HFFc6 (cell line): ENCODE data around the gene KCNG2. TPM values are rescaled to one million over a fixed set of nuclear protein-coding genes. Genes with fewer than 3 reads are reported as not detected.
"Not testable (repeated sequence)": the region's sequence is repeated elsewhere in the genome, so short reads cannot be mapped to it uniquely, and the experiment has no call there.

Experiments used
- DNase-seq: peaks from one replicate; pipeline ENCODE4 v3.0.0-alpha.2; 2018
- H3K27ac Mint-ChIP-seq: 2 replicates; pipeline ENCODE4 v1.8.0; 2020; ENCODE audit warnings: mild to moderate bottlenecking, mixed read lengths
- H3K27me3 Mint-ChIP-seq: 2 replicates; pipeline ENCODE4 v1.8.0; 2021; ENCODE audit warnings: mild to moderate bottlenecking, moderate library complexity, mixed read lengths; ENCODE audit not compliant: insufficient read depth
- H3K36me3 Mint-ChIP-seq: 2 replicates; pipeline ENCODE4 v1.8.0; 2021; ENCODE audit warnings: low read depth, mixed read lengths
- H3K4me1 Mint-ChIP-seq: 2 replicates; pipeline ENCODE4 v1.8.0; 2020; ENCODE audit warnings: low read depth, mixed read lengths
- H3K4me3 Mint-ChIP-seq: 2 replicates; pipeline ENCODE4 v1.8.0; 2020; ENCODE audit warnings: mild to moderate bottlenecking, moderate library complexity, mixed read lengths
- H3K9me3 Mint-ChIP-seq: 2 replicates; pipeline ENCODE4 v1.8.0; 2020; ENCODE audit warnings: mild to moderate bottlenecking, mixed read lengths
- CTCF ChIP-seq: fragments of 200-600 bp; sonication (generic); IDR thresholded peaks from 2 replicates; pipeline ENCODE4 v1.5.0; 2021; ENCODE audit warnings: antibody characterized with exemption, mild to moderate bottlenecking
- total RNA-seq, 6 experiments: library from RNA; stranded (reverse); fragmentation: NEBNext Ultra II Directional; extraction: Animal tissue kit (Norgen Biotek cat#: 25700); gene quantifications; 2 replicates in 1 of 6; 3 replicates in 5 of 6; pipeline ENCODE4 v1.2.3, GENCODE V29; 2021

The KCNG2 gene
- total RNA-seq, 6 experiments from 2014 or later = not detected

- H3K9me3 Mint-ChIP-seq = peaks cover 6% of the 10 kb centered on the region; the same call in 1 of the 2 replicates
- H3K27me3 Mint-ChIP-seq = peaks cover 5% of the 10 kb centered on the region
- no peaks in the 10 kb centered on the region for H3K36me3 Mint-ChIP-seq
- no peak overlapping the region for H3K27ac Mint-ChIP-seq
- H3K4me1 Mint-ChIP-seq = no peaks in the 10 kb centered on the region
- no peak for TF ChIP-seq CTCF
- no peak overlapping the region for H3K4me3 Mint-ChIP-seq
- no peak for DNase-seq
Observed at GRCh38 chr18:79861687-79862086, 63.9 kb downstream of the KCNG2 start.

GRCh38 chr18:79862562-79862961, 64.8 kb downstream of the KCNG2 start:
- no peak for DNase-seq
- Mint-ChIP-seq H3K27me3 (peaks cover 3% of the 10 kb centered on the region), H3K9me3 (peaks cover 6% of the 10 kb centered on the region; the same call in 1 of the 2 replicates)

GRCh38 chr18:79863161-79864005, 65.6 kb downstream of the KCNG2 start:
- Mint-ChIP-seq H3K9me3 (peaks cover 6% of the 10 kb centered on the region; the same call in 1 of the 2 replicates), H3K4me1 (no peaks in the 10 kb centered on the region), H3K27me3 (peaks cover 2% of the 10 kb centered on the region), H3K27ac (no peak overlapping the region), H3K36me3 (no peaks in the 10 kb centered on the region), H3K4me3 (no peak overlapping the region)
- TF ChIP-seq CTCF = no peak
- DNase-seq = no peak

More at GRCh38 chr18:79862562-79862961, 64.8 kb downstream of the KCNG2 start:
- no peak overlapping the region for H3K27ac Mint-ChIP-seq
- no peak overlapping the region for H3K4me3 Mint-ChIP-seq
- H3K4me1 Mint-ChIP-seq = no peaks in the 10 kb centered on the region
- no peaks in the 10 kb centered on the region for H3K36me3 Mint-ChIP-seq
- TF ChIP-seq CTCF = no peak

- H3K36me3 Mint-ChIP-seq = no peaks in the 10 kb centered on the region
- H3K27ac Mint-ChIP-seq = no peak overlapping the region
- H3K27me3 Mint-ChIP-seq = peaks cover 2% of the 10 kb centered on the region
- H3K9me3 Mint-ChIP-seq = peaks cover 6% of the 10 kb centered on the region; the same call in 1 of the 2 replicates
- no peaks in the 10 kb centered on the region for H3K4me1 Mint-ChIP-seq
- no peak for DNase-seq
- TF ChIP-seq CTCF = no peak
- H3K4me3 Mint-ChIP-seq = no peak overlapping the region
Observed at GRCh38 chr18:79864006-79864725, 66.4 kb downstream of the KCNG2 start.

- not testable (repeated sequence) for H3K4me3 Mint-ChIP-seq
Observed at GRCh38 chr18:79864955-79865354, 67.2 kb downstream of the KCNG2 start.

GRCh38 chr18:79865951-79866350, 68.2 kb downstream of the KCNG2 start:
- not testable (repeated sequence) for H3K4me3 Mint-ChIP-seq, H3K27ac Mint-ChIP-seq, H3K9me3 Mint-ChIP-seq, H3K27me3 Mint-ChIP-seq, DNase-seq, H3K36me3 Mint-ChIP-seq, H3K4me1 Mint-ChIP-seq

More at GRCh38 chr18:79864955-79865354, 67.2 kb downstream of the KCNG2 start:
- not testable (repeated sequence) for H3K27ac Mint-ChIP-seq, H3K4me1 Mint-ChIP-seq, H3K36me3 Mint-ChIP-seq, DNase-seq, H3K9me3 Mint-ChIP-seq, H3K27me3 Mint-ChIP-seq
